Activated CD8-positive, alpha-beta memory T cell treated with anti-CD3 and anti-CD28 coated beads, Interleukin-2, amount 50 U/mL, for 1 hour (primary cell): Measurements from ENCODE around the gene MRGPRG.
"Not testable (repeated sequence)": the region's sequence is repeated elsewhere in the genome, so short reads cannot be mapped to it uniquely, and the experiment has no call there.

Experiments
- DNase-seq: peaks from one replicate; pipeline ENCODE4 v3.0.0-alpha.2; 2020; ENCODE audit errors: extremely low read depth

The MRGPRG gene

DNA sequence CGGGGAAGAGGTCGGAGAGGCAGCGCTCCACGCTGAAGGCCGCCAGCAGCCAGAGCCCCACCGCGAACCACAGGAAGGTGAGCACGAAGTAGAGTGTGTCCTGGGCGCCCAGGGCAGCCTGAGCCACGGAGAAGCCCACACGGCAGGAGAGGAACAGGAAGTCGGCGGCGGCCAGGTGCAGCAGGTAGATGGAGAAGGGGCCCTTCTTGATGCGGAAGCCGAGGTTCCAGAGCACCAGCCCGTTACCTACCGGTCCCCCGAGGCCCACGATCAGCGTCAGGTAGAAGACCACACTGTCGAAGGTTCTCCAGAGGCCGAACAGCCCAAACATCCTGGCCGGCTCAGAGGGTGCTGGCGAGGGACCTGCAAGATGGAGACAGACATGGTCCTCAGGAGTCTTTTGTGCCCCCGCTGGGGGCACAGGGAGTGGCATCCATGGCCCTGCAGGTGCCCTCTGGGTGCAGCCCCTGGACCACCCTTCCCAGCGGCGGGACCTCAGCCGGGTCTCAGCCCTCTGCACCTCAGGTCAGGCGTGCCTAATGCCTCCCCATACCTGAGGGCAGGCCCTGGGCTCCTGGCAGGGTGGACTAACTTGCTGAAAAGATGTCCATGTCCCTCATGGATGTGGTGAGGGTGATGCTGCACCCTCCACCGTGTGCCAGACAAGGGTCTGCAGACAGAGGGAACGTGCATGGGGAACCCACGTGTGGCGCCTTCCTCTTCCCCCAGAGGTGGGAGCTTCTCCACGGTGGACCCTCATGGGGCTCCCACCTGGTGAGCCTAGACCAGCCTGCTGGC is at the start of gene MRGPRG:
MRGPRG (minus strand) TSS at position 331 of the 798 bp plus-strand sequence; CDS start at position 331, 0 bp downstream.
- no peak for DNase-seq

DNA sequence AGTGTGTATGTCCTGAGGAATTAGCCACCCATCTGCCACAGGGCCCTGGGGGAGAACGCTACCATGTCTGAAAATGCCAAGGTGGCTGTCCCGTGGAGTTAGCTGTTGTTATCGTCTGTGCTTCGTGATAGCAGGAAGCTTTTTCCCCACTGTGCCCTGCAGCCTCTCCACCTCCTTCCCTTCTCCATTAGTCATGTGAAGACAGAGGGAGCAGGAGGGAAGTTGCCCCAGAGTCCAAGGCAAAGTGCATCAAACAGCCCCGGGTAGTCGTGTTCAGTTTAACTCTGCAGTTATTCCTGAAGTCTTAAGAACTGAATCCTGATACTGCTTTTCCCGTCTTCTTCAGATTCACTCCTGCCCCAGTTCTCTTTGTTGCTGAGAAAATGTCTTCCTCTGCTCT is 43.9 kb upstream of the MRGPRG start:
- not testable (repeated sequence) for DNase-seq

DNA sequence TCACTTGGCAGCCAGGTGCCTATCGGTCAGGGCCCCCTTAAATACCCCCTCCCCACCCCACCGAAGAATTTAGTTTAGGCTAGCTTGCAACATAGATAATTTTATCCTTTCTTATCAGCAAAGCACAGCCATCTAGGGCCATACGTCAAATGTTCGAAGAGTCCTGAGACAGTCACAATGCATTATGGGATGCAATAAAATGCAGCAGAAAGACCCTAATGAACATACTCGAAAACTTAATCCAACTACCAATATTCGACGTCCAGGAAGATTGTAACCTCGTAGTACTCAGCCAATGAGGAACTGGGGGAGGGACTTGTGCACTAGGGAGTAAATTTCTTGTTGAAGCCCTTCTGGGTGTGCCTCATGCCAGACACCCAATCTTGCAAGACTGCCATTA is 43.2 kb upstream of the MRGPRG start:
- DNase-seq: not testable (repeated sequence)

GRCh38 chr11:3257509-3257908 is 38.9 kb upstream of the MRGPRG start:
- not testable (repeated sequence) for DNase-seq

DNA sequence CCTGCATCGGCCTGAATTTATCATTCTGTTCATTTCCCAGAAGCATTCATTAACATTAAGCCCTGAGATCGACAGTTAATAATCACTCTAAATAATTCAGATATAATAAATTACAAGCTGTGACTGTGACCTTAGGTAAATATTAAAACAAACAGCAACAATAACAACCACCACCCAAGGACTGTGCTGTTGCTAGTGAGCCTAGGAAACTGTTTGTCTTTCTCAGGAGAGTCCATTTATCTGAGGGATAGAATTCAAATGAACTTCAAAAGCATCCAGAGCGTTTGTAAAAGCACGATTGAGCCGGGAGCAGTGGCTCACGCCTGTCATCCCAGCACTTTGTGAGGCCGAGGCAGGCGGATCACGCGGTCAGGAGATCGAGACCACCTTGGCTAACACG is 36.6 kb upstream of the MRGPRG start:
- not testable (repeated sequence) for DNase-seq

DNA sequence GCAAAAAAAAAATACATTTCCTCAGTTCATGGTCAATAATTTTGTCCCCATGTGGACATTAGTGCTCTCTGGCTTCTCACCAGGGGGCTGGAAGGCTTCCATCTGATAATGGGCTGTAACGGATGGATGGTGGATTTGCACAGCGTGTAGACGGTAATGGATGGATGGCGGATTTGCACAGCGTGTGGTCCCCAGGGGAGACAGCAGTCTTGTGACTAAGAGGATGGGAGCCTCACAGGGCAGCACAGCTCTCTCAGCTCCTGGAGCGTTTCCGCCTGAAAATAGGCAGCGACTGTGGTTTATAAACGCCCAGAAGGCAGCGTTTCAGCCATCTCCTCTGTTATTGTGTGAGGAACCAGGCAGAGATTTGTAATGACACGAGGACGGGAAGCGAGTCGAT is 36.2 kb upstream of the MRGPRG start:
- DNase-seq: not testable (repeated sequence)

DNA sequence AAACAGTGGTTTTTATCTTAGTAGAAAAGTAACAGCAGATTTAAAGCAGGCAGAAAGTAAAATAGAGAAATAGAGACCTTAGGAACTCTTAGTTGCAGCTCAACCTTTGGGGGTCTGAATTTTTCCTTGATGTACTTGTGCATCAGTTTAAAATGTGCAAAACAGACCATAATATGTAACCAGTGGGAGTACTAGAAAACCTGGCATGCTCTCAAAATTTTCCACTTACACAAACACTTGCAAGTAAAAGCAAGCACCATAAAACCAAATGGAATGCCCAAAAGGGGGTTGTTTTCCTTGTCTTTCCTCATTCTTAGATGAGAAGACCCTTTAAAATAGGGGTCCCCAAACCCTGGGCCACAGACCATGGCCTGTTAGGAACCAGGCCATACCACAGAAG is 26.5 kb upstream of the MRGPRG start:
- no peak for DNase-seq

DNA sequence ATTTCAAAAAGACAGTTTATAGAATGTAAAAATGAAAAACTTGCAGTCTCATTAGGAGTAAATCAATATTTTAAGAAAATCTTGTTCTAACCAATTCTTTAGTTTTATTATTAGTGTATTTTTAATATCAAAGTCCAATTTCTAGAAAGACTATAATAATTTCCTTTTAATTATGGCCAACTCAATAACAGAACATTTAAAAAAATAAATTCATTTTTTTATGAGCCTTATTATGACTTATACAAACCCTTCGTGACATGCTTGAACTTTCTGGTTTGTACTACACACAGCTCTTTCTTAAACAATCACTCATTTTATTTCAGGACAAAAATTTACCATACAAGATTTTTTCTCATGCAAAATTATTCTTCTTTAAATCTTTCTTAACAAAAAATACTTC is 25.3 kb upstream of the MRGPRG start:
- no peak for DNase-seq

- no peak for DNase-seq
Observed at GRCh38 chr11:3237119-3237518, 18.5 kb upstream of the MRGPRG start.

DNA sequence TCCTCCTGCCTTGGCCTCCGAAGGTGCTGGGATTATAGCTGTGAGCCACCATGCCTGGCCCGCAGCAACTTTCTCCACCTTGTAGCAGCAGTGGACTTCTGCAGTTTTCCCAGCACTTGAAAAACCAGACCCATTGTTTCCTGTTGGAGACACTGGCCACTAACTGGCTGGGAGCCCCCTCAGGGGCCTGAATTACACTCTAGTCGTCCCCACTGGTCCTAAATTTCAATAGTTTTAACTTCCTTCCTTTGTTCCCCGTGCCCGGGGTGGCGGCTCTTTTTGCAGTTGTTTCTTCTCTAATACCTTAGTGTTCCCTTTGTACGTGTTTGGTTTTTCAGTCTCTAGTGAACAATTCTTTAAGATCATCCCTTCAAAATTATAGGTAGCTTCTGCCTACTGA is 16.2 kb upstream of the MRGPRG start:
- DNase-seq: no peak

DNA sequence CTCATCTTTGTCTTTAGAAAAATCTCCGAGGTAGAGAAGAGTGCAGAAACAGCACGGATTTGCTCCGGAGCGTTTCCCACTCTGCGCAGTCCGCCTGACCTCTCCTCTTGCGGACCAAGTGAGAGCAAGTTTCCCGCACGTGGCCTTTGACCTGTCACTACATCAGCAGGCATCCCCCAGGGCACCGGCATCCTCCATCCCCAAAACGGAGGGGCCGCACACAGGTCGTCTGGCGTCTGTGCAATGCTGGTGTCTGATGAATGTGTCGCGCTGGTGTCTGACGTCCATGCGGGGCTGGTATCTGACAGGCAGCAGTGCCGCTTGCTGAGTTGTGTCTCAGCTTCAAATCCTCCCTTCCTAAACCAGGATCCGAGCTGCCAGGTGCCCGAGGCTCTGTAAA is 14.3 kb upstream of the MRGPRG start:
- no peak for DNase-seq

DNA sequence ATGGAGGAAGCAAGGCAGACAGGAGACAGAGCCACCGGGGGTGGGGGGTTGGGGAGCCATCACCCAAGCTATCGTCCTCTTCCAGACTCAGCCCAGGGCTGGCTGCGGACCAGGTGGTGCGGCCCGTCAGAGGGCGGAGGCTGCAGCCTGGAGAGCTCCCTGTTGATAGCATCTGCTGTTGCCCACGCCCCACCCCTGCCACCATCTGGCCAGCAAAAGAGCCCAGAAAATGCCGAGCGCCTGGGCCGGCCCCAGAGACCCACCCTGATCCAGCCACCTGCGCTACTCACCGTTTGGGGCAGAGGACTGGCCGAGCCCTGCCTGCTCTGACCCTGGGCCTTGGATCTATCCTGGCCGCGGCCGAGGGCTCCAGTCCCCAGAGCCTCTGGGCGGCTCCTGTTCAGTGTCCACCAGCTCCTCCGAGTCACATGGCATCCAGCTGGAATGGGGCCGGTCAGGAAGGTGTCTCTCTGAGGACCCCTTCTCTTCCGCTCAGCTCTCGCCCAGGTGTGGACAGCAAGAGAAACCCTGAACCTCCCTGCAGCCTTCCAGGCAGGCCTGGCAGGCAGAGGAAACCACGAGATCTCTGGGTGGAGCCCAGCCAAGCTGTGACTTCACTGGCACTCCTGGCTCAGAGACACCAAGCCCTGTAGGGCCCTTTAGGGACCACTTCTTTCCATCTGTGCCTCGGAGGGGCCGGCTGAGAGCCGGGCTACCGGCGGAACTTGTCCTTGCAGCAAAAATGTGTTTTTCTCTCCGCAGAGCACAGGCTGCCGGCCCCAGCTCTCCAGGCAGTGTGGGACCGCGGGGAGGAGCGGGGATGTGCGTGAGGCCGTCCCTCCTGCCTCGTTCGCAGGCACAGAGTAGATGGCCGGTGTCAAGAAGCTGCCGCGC is 13.5 kb upstream of the MRGPRG start, which contains the start of gene MRGPRE:
MRGPRE (minus strand) TSS at position 567 of the 894 bp plus-strand sequence. CDS start 3,618 bp downstream, outside the sequence.
- no peak for DNase-seq

DNA sequence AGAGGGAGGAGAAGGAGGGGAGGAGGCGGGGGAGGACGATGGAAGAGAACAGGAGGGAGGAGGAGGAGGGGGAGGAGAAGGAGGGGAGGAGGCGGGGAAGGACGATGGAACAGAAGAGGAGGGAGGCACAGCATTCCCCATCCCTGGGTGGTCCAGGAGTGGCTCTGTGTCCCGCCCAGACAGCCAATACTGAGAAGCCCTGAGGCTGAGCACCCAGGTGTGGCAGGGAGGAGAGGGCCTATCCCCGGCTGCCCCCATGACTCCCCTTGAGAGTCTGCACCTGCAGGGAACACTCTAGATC is 12.9 kb upstream of the MRGPRG start:
- no peak for DNase-seq

- no peak for DNase-seq
Observed at GRCh38 chr11:3230636-3231549, 12.3 kb upstream of the MRGPRG start.

DNA sequence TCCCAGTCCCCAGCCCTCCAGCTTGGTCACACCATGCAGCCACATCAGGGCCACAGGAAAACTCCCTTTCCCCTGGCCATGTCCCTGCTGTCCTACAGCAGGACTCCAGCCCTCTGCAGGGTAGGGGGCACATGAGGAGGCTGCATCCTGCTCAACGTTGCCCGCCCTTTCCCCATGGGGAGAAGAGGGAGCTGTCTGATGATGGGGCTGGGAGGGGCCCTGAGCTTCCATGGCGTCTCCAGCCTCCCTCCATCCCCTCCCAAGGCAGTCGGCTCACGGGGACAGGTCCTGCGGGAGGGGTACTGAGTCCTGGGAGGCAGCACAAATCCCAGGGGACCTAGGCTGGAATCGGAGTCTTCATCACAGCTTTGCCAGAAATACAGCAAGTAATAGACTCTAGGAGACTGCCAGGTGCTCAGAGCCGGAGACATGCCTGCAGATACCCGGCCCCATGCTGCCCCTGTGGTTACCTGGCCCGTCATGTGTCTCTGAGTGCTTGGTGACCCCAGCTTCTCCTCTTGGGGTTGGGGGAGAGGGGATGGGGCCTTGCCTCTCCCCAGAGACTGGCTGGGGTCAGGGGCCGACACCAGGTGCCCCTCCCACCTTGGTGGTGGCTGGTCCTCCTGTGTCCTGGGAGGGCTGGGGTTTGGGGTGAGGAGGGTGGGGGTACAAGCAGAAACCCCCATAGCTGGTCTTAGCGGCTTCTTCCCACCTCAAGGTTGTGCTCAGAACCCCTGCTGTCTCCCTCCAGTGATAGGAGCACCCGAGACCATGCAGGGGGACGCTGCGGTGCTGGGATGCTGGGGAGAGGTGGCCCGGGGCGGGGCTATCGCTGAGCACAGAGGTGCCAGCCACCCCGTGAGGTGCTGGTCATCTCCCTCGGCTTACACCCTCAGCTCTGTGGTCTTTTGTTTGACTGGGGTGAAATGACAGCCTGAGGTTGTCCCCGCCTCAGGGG is 11.3 kb upstream of the MRGPRG start:
- no peak for DNase-seq

- no peak for DNase-seq
Observed at GRCh38 chr11:3228445-3228829, 9.8 kb upstream of the MRGPRG start.

DNA sequence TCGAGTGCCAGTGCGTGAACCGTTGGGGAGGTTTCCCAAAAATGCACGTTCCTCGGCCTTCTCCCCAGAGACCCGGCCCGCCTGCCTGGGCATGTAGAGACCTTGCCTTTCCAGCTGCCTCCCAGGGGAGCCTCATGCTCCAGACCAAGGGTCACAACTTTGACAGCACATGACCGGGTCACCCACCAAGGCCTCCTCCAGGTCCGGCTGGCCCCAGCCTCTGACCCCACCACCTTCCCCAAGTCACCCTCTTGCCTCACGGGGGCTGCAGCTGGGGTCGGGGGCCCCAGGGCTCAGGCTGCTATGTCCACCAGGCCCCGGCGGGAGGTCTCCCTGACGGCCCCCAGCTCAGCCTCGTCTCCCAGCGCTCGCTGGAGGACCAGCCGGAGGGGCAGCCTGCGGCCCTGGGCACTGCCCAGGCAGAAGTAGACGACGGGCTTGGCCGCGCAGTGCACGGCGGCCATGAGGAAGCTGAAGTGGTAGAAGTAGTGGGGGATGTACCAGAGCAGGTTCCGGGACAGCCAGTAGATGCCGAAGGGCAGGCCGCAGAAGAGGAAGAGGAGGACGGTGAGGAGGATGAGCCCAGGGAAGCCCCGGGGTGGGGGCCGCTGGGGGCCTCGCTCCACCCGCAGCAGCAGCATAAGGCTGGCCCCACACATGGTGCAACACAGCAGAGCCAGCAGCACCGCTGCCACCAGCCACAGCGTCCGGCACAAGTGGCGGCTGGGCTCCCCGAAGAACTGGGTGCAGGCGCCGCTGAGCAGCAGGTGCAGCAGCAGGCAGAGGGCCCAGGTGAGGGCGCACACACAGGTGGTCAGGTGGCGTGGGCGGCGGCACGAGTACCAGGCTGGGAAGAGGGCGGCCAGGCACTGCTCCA is 9.2 kb upstream of the MRGPRG start:
- DNase-seq: no peak

- DNase-seq: no peak
Observed at GRCh38 chr11:3226846-3227567, 8.4 kb upstream of the MRGPRG start.
